GM18507 (cell line): ENCODE results near the gene DNAH3.
"Not testable (repeated sequence)": the region's sequence is repeated elsewhere in the genome, so short reads cannot be mapped to it uniquely, and the experiment has no call there.

Experiments
- DNase-seq: peaks from one replicate; pipeline ENCODE4 v3.0.0; 2011; ENCODE audit warnings: low read depth; ENCODE audit not compliant: insufficient read length; ENCODE audit errors: extremely low spot score
- FAIRE-seq: peaks from 2 replicates; lab custom pipeline; 2011; peaks lifted over from hg19 to GRCh38; lab: Jason Lieb, UNC

DNAH3 gene, protein sequence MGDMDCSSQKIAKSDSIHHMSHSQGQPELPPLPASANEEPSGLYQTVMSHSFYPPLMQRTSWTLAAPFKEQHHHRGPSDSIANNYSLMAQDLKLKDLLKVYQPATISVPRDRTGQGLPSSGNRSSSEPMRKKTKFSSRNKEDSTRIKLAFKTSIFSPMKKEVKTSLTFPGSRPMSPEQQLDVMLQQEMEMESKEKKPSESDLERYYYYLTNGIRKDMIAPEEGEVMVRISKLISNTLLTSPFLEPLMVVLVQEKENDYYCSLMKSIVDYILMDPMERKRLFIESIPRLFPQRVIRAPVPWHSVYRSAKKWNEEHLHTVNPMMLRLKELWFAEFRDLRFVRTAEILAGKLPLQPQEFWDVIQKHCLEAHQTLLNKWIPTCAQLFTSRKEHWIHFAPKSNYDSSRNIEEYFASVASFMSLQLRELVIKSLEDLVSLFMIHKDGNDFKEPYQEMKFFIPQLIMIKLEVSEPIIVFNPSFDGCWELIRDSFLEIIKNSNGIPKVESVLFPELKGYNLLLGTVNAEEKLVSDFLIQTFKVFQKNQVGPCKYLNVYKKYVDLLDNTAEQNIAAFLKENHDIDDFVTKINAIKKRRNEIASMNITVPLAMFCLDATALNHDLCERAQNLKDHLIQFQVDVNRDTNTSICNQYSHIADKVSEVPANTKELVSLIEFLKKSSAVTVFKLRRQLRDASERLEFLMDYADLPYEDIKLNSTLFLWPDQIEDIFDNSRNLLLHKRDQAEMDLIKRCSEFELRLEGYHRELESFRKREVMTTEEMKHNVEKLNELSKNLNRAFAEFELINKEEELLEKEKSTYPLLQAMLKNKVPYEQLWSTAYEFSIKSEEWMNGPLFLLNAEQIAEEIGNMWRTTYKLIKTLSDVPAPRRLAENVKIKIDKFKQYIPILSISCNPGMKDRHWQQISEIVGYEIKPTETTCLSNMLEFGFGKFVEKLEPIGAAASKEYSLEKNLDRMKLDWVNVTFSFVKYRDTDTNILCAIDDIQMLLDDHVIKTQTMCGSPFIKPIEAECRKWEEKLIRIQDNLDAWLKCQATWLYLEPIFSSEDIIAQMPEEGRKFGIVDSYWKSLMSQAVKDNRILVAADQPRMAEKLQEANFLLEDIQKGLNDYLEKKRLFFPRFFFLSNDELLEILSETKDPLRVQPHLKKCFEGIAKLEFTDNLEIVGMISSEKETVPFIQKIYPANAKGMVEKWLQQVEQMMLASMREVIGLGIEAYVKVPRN (N-terminal part only)

DNA sequence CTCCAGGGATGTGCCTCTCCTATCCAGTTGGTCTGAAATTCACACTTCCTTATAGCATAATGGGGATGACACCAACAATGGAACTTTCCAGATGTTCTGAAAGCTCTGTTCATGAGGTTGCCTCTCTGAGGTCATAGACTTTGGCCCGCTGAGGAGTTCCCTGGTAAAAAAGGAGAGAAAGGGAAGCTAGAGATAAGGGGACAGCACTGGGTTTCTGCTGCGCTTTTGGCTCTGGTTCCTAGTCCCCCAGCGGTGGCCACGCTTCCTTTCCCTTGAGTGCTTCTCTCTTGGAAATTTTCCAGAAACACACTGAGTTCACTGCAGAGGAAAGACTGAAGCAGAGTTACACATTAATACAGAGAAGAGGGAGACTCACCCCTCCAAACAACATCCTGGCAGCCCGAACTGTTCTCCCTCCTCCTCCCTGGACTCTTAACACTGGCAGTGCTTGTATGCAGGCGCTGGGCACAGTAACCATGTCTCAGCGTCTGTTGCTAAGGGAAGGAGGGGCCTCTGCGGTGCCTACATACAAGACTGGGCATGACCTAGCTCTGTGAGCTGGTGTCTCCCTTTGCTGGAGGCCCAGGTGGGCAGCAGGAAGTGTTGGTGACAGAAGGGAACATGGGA, at the start of gene DNAH3:
DNAH3 (minus strand) TSS at position 472 of the 627 bp plus-strand sequence. CDS start 527 bp downstream, outside the sequence.
- FAIRE-seq (no peak), DNase-seq (no peak)

DNA sequence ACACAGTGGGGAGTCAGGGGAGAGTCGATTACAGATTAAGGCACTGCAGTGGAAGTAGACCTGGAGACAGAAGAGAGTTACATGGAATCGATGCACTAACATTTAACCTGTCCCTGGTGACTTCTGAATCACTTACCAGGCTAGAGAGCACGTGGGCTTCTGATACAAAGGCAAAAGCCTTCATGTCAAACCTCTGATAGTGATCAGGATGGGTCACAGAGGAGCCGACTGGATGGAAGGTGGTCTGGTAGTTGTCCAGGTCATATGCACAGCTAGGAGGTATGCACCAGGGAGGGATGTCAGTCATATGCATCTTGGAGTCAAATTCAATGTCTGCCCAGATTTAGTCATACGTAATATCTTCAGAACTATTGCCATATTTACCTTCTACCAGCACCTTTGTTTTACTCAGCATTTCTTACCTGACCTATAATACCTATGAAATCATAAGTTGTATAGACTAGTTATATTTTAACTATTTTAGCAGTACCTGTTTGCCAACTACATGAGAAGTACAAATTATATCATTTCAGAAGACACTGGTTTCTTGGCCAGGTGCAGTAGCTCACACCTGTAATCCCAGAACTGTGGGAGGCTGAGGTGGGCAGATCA, 49.1 kb upstream of the DNAH3 start:
- no peak for FAIRE-seq

DNA sequence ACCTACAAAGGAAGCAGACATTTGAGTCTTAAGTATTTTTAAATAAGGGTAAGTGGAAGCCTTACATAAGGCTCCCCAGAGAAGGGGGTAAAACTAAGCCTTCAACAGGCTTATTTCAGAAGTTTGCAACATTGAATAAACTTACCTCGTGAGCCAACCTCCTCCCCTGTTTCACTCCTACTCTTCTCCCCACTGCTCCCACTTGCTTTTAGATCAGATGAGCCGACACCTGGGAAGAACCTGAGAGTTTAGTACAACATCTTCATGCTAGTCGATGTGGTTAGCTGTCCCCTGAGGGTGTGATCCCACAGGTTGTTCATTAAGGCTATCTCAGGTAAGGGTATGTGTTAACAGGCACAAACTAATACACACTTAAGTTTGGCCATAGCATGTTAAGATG, 47.0 kb upstream of the DNAH3 start:
- FAIRE-seq (no peak), DNase-seq (no peak)

More for the DNA sequence above, 49.1 kb upstream of the DNAH3 start:
- no peak for DNase-seq

DNA sequence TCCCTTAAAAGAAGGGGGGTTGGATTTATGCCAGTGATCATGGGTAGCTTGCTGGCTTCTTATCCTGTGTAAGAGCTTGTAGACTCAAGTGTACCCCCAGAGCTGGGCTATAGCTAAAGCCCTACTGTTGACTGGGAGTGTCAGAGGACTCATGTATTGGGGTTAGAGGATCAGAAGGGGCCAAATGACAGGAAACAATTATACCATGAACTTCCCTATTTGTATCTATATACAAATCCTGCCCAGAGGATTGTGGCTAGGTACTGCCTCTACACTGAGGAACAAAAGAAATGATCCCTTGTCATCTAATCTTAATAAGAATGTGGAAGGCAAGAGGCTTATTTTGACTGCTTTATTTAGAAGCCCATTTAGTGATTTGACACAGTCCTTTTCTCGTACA, 46.5 kb upstream of the DNAH3 start:
- FAIRE-seq (no peak), DNase-seq (no peak)

DNA sequence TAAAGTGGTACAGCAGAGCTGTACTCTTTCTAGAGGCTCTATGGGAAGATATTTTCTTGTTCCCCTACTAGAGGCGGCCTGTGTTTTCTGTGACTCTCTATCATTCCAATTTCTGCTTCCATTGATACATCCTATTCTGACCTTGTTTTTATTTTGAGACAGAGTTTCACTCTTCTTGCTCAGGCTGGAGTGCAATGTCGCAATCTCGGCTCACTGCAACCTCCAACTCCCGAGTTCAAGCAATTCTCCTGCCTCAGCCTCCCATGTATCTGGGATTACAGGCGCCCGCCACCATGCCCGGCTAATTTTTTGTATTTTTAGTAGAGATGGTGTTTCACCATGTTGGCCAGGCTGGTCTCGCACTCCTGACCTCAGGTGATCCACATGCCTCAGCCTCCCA, 44.7 kb upstream of the DNAH3 start:
- DNase-seq, FAIRE-seq: not testable (repeated sequence)

DNA sequence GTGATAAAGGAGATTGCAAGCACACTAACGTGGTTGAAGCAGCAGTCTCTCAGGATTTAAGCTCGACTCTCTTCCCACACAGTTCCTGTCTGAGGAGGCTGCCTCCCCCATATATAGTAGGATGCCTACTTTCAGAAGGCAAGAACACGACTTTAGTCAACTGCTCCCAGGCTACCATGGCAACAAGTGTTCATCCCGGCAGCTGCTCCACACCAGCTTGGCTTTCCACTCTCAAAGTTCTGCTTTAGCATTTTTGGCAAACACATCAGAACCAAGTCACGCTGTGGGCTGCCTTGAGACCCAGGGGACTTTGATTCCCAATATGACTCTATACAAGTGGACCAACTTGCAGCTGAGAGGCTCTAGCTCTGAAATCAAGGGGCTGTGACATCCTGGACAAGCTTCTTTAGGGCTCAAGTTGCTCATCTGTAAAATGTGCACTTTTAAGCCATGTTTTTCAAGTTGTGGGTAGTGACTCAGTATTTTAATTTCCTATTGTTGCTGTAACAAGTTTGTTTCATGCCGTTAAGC, 44.2 kb upstream of the DNAH3 start:
- DNase-seq, result peak; percentile 22

DNA sequence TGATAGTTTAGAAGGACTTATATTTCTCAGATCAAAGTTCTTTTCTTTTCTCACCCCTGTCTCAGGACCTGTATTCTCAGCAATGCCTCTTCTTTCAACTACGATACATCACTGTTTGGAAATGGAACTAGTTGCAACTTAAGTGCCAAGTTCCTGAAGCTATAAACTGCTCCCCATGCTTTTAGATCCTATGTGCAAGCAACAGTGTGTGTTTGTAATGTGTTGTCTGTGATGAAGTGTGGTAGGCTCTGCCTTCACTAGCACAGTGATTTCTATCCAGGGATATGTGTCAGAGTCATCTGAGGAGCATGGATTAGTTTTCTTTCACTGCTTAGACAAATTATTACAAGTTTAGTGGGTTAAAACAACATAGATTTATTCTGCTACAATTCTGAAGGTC, 42.3 kb upstream of the DNAH3 start:
- DNase-seq, result no peak
- no peak for FAIRE-seq

More for the DNA sequence above, 44.2 kb upstream of the DNAH3 start:
- FAIRE-seq, result no peak

DNA sequence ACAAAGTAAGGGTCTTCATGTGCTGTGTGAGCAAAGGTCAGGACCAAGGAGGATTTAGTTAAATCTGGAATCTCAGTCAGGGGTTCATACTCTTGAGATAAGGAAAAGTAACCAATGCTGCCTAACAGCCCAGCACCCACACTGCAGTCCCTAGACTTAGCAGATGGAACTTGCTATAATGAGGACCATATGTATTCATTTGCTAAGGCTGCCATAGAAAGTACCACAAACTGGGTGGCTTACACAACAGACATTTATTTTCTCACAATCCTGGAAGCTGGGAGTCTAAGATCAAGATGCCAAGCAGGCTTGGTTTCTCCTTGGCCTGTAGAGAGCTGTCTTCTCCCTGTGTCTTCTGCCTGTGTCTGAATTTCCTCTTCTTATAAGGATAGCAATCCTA, 40.0 kb upstream of the DNAH3 start:
- FAIRE-seq (no peak), DNase-seq (no peak)

DNA sequence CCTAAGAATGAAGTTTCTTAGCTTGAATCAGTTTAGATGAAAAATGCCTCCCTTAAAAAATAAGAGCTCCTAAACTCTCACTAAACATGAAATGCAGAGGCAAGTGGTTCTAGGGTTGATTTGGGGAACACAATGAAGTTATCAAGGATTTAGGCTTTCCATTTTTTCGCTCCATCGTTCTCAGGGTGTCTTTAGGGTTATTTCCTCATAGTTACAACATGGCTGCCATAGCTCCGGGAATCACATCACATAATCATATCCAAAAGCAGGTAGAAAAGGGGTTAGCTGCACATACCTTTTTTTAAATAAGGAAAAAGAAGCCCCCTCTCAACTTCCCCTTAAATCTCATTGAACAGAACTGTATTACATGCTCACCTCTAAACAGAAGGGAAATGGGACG, 39.4 kb upstream of the DNAH3 start:
- no peak for FAIRE-seq
- no peak for DNase-seq

DNA sequence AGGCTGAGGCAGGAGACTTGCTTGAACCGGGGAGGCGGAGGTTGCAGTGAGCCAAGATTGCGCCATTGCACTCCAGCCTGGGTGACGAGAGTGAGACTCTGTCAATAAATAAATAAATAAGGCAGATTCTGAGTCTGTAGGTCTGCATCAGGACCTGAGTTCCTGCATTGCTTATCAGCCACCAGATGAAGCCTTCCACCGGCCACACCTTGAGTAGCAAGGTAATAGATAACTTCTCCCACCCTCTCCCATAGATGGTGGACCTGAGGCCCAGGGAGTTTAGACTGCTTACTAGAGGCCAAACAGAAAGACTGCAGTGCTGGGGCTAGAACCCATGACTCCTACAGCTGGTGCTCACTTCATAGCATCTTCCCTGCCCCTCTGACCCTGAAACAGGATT, 38.7 kb upstream of the DNAH3 start:
- no peak for DNase-seq
- FAIRE-seq, result no peak

DNA sequence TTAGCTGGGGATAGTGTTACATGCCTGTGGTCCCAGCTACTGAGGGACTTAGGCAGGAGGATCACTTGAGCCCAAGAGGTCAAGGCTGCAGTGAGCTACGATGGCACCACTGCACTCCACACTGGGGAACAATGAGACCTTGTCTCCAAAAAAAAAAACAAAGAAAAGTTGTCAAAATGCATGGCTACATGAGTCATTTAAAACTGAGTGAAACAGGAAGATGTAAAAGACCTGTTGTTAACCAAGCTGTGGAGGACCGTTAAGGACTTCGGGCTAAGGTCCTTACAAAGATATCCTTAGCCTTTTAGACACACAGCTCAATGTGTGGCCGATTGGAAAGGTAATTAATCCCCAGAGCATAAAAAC, 35.7 kb upstream of the DNAH3 start:
- DNase-seq, result no peak
- FAIRE-seq, result no peak

DNA sequence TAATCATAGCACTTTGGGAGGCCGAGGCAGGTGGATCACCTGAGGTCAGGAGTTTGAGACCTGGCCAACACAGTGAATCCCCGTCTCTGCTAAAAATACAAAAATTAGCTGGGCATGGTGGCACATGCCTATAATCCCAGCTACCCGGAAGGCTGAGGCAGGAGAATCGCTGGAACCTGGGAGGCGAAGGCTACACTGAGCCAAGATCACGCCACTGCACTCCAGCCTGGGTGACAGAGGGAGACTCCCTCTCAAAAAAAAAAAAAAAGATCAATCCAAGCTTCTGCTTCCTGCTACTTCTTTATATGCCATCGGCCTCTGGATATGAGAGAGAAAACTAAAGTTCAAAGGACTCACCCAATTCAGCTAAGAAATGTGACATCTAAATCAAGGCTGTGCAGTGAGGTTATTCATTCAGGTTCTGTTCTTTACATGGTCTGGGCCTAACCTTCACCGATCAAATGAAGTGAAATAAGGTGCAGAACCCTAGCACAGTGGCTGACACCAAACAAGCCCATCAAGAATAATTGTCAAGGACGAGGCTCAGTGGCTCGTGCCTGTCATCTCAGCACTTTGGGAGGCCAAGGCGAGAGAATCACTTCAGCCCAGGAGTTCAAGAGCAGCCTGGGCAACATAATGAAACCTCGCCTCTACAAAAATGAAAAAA, 35.1 kb upstream of the DNAH3 start:
- no peak for FAIRE-seq

DNA sequence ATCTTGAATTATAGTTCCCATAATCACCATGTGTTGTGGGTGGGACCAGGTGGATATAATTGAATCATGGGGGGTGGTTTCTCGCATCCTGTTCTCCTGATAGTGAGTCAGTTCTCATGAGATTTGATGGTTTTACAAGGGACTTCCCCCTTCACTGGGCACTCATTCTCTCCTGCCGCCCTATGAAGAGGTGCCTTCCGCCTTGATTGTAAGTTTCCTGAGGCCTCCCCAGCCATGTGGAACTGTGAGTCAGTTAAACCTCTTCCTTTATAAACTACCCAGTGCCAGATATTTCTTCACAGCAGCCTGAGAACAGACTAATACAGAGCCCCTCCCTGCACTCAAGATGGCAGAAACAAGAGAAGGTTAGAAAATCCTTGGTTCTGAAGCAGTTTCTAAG, 34.2 kb upstream of the DNAH3 start:
- FAIRE-seq (no peak), DNase-seq (no peak)

More for the DNA sequence above, 35.1 kb upstream of the DNAH3 start:
- DNase-seq, result no peak

DNA sequence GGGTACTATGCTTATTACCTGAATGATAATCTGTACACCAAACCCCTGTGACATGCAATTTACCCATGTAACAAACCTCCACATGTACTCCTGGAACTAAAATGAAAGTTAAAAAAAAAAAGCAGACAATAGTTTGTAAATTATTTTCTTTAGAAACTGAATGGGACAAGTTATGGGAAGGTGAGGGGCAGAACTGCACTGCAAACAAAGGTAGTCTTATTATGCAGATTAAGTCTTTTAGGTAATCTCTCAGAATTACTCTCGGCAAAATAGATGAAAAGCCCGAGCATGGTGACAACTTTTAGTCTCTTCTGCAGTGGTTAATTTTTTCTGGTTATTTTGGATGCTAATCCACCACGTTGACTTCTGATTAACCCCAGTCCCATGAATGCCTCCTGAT, 33.3 kb upstream of the DNAH3 start:
- no peak for DNase-seq
- no peak for FAIRE-seq

DNA sequence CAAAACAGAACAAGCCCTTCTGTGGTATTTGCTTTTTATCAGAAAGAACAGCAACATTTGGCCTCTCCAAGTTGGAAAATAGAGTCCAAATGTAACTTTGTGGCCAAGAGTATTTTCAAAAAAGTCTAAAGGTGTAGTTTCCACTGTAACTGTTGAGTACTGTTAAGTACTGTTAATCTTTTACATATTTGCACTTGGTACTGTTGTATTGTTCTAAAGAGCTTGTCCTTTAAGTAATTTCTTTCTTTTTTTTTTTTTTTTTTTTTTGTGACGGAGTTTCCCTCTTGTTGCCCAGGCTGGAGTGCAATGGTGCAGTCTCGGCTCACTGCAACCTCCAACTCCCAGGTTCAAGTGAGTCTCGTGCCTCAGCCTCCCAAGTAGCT, 29.3 kb upstream of the DNAH3 start:
- no peak for DNase-seq
- FAIRE-seq, result no peak

DNA sequence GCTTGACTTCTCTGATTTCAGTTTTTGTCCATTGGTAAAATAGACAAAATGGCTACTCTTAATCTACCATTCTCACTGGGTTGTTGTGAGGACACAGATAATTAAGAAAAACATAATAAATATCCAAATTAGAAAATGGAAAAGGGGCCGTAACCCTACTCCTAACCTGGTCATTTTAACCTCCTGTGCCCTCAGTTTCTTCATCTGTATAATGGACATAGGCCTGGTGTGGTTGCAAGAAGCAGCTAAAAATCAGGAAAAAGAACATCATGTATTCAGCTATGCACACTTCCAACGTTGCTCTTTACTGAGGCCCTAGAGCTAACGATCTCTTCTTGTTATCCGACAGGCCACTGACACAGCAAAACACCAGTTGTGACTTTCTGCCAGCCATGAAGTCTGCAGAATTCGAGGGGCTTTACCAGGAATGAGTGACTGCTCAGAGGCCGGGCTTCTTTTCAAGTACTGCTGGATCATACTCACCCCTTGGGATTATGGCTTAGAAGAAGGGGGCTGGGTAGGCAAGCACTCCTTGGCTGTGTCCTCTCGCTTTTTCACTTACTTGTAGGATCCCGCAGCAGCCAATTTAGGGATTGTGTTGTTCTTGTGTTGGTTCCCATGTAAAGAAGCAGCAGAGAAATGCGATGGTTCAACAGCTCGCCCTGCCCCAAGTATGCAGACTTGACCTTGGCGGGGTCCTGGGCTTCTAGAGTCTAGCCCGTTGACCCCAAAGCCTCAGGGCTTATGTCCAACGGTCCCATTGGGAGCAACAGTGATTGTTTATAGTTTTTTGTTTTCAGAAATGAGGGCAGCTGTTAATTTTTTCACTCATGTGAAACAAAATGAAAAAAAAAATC, 28.7 kb upstream of the DNAH3 start:
- FAIRE-seq (no peak), DNase-seq (no peak)

DNA sequence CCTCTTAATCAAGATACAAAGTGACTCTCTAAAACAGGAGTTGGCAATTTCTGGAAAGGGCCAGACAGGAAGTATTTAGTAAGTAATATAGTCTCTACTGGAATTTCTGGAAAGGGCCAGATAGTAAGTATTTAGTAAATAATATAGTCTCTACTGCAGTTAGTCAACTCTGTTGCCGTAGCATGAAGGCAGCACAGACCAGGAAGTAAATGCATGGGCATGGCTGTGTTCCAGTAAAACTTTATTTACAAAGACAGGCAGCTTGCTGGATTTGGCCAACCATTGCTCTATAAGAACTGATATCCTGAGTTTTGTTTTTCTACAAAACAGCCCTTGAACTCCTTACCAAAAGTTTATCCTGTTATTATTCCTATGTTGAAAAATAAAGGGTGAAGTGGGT, 24.8 kb upstream of the DNAH3 start:
- no peak for FAIRE-seq
- no peak for DNase-seq

DNA sequence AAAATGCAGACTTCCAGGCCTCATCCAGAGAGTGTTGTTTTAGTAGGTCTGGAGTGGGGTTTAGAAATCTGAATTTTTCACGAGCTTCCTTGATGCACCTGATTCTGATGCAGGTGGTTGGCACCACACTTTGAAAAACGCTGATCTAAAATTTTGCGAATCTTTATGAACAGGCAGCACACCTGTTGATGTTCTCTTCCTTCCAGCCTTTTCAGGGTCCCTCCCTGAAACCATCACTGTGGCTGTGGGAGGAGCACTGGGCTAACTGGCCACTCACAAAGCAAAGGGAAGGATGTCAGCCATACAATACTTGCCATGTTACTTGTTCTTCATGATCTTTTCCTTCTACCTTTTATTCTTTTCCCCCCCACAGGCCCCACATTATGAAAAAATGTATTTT, 22.0 kb upstream of the DNAH3 start:
- DNase-seq, result no peak
- FAIRE-seq, result no peak
